ENCODE results near the gene ELFN1. TPM values are rescaled to one million over a fixed set of nuclear protein-coding genes. Genes with fewer than 3 reads are reported as not detected.

ELFN1 gene
- total and polyA plus RNA-seq, 9 of the 15 experiments (the other 6 are each of a cell fraction or from before 2014, with no cell fraction given): 0.04 to 0.64 (median 0.18) TPM; not detected in 2

- TF ChIP-seq TAF7 (tag; IDR thresholded peaks at IDR 0.05) (no peak), ZNF3 (CRISPR knock-in tag; IDR thresholded peaks at IDR 0.05) (no peak), KDM1A (IDR thresholded peaks at IDR 0.05) (peak in 1 of 2 experiments; percentile 68; a peak in 1 of 4 replicates), EP400 (IDR thresholded peaks at IDR 0.05) (no peak), E2F6 (IDR thresholded peaks at IDR 0.05; ENCODE audit: borderline replicate concordance in 1 of 2, extremely low read depth in 1 of 2, insufficient read depth in 1 of 2, insufficient read length in 1 of 2, low read depth in 1 of 2, low read length in 1 of 2, poor library complexity in 1 of 2, severe bottlenecking in 1 of 2) (no peak)
- TF ChIP-seq, protein P1, sequence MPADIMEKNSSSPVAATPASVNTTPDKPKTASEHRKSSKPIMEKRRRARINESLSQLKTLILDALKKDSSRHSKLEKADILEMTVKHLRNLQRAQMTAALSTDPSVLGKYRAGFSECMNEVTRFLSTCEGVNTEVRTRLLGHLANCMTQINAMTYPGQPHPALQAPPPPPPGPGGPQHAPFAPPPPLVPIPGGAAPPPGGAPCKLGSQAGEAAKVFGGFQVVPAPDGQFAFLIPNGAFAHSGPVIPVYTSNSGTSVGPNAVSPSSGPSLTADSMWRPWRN (IDR thresholded peaks at IDR 0.05; ENCODE audit: low read depth): no peak
Measured at GRCh38 chr7:1762238-1762945, 92.3 kb downstream of the ELFN1 start (continued).

GRCh38 chr7:1763033-1763432, 93.0 kb downstream of the ELFN1 start:
- Histone ChIP-seq H3K9me1 (ENCODE audit: control insufficient read depth, insufficient read depth, low read length) (no peaks in the 10 kb centered on the region), H3K27me3 (ENCODE audit: control insufficient read depth in 2 of 2, insufficient read depth in 2 of 2, low read length in 2 of 2) (peaks cover 3 to 43% of the 10 kb centered on the region in 2 experiments; a peak in 4 of 5 replicates), H4K20me1 (replicated peaks; ENCODE audit: control insufficient read depth, insufficient read depth, low read length) (peaks cover 4% of the 10 kb centered on the region; the same call in 1 of the 2 replicates), H3K9me3 (replicated peaks; ENCODE audit: control insufficient read depth, insufficient read depth, low read depth, low read length) (peaks cover 2% of the 10 kb centered on the region; the same call in 1 of the 2 replicates), H3K27ac (ENCODE audit: extremely low read depth, low read depth, low read length) (no peak overlapping the region), H3K9ac (ENCODE audit: insufficient read depth in 1 of 2, low read depth in 2 of 2, low read length in 2 of 2) (no peak overlapping the region), H3K4me2 (ENCODE audit: insufficient read depth, low read length) (no peak overlapping the region), H2AFZ (ENCODE audit: low read depth, low read length) (no peak overlapping the region), H3K79me2 (ENCODE audit: control insufficient read depth, insufficient read depth, low read length) (no peaks in the 10 kb centered on the region), H3K4me1 (replicated peaks in 1 of 2; ENCODE audit: control insufficient read depth in 2 of 2, insufficient read depth in 2 of 2, low read length in 2 of 2) (peaks cover 0 to 22% of the 10 kb centered on the region in 2 experiments; a peak in 2 of 5 replicates), H3K4me3 (no peak overlapping the region), H3K36me3 (ENCODE audit: control insufficient read depth, insufficient read depth, low read length) (no peaks in the 10 kb centered on the region)
- POLR2A ChIA-PET: no interaction called here
- FAIRE-seq (no peak), DNase-seq (ENCODE audit: extremely low read depth in 1 of 4, low spot score in 3 of 4) (no peak), ATAC-seq (no peak)
- in situ Hi-C loops (cut with MboI) (no loop called here), intact Hi-C loops (cut with micrococcal nuclease) (no loop called here)
- BruUV-seq (replicated peaks): no TSS peak
- CTCF ChIA-PET (ENCODE audit: low intra/inter-chr PET ratio): no interaction called here
- TF ChIP-seq CCAR2 (IDR thresholded peaks at IDR 0.05; ENCODE audit: low read depth, low read length) (no peak), CC2D1A (IDR thresholded peaks at IDR 0.05) (no peak), PKNOX1 (IDR thresholded peaks at IDR 0.05) (no peak), BRCA1 (IDR thresholded peaks at IDR 0.05) (no peak), BRCA1 (CRISPR knock-in tag; IDR thresholded peaks at IDR 0.05) (no peak), SP1 (CRISPR knock-in tag; IDR thresholded peaks at IDR 0.05) (no peak), TAF1 (IDR thresholded peaks at IDR 0.05; ENCODE audit: control insufficient read depth, extremely low read depth, insufficient read depth, low read length, severe bottlenecking) (no peak), ZNF121 (CRISPR knock-in tag; conservative IDR thresholded peaks at IDR 0.05) (0 out of 2 replicates have a peak, but pooled peaks have one; percentile 59)
- WGBS (ENCODE audit: insufficient coverage, low coverage, missing lambda C conversion rate): 34% methylated on average over 13 of the region's 13 CpGs
